ENCODE measurements around the gene RNF111.
"Not testable (repeated sequence)": the region's sequence is repeated elsewhere in the genome, so short reads cannot be mapped to it uniquely, and the experiment has no call there.

The RNF111 gene

DNA sequence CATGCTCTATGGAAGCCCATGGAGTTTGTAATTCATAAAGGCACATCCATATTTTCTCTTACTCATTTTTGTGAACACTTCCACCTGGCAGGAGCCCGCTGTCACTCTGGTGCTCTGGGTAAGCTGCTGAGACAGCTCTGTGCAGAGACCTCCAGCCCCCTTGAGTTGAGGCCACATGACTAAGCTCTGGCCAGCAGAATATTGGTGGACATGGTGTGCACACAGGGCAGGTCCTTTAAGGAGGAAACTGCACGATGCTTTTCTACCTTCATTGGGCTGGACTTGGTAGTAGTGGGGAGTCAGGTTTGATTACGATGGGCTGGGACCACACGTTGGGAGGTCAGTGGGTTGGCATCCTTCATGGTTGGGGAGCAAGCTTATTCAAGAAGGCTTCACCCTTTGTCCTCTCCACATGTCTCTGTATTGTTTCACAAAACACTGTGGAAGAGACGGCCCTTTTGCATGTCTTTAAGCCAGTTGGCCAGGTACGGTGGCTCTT, 146.5 kb downstream of the RNF111 start:
- DNase-seq (ENCODE audit: low read depth in 2 of 2) = no peak

- no peak for DNase-seq (ENCODE audit: low read depth in 2 of 2)
These were observed 150.1 kb downstream of the RNF111 start for GRCh38 chr15:59137566-59137965.

DNA sequence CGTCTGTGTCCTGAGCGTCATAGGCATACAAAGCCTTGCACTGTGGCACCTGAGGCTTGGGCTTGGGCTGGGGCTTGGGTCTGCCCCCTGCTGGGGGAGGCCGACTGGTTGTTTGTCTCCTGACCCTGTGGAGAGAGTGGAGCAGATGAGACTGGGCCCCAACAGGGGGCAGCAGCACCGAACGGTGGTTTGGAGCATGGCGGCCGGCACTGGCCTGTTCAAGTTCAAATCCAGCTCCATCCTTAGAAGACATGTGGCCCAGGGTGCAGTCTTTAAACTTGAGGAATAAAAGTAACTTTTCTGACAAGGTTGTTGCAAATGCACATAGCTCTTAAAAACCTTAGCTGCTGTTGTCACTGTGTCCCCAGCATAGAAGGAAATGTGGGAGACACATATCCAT, 150.8 kb downstream of the RNF111 start:
- no peak for DNase-seq (ENCODE audit: low read depth in 2 of 2)

DNA sequence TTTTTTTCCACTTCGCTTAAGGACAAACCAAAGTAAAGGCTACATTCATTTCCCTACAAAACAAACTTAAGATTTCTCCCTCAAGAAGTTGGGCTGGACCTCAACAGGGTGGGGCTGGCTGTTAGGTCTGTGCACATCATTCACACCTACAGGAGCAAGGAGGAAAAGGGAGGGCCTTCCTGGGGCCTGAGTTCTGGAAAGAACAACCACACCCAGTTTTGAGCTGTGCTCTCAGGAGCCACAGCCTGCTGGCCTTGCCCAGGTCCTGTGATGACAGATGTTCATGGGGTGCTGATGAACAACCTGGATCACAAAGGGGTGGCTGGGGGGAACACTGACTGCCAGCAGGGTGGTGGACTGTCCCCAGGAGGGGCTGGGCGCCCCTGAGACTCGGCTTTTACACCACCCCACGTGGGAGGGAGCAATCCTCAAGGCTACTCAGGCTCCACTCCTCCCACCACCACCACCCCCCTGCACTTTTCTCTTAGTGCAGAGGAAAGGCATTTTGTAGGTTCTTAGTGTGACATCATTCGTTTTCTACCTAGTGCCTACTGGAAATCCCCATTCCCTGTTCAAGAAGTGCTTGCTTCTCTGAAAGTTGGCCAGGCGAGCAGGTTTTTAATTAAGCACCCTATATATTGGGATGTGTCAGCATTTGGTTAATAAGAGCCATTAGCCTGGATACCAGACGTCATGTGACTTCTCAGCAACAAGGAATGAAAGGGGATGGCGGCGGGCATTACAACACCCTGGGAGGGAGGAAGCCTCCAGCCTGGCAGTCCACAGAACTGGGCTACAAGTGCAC, 153.2 kb downstream of the RNF111 start:
- DNase-seq (ENCODE audit: low read depth in 2 of 2) = no peak

GRCh38 chr15:59143281-59143680, 155.8 kb downstream of the RNF111 start:
- no peak for DNase-seq (ENCODE audit: low read depth in 2 of 2)

GRCh38 chr15:59144594-59144993, 157.1 kb downstream of the RNF111 start:
- not testable (repeated sequence) for DNase-seq (ENCODE audit: low read depth in 2 of 2)
